ENCODE data around the gene FGFR3. TPM values are rescaled to one million over a fixed set of nuclear protein-coding genes. Genes with fewer than 3 reads are reported as not detected.
"Not testable (repeated sequence)": the region's sequence is repeated elsewhere in the genome, so short reads cannot be mapped to it uniquely, and the experiment has no call there.

Gene FGFR3
- total RNA-seq, 1 donor from 2014 or later, result 0.64 TPM

DNA sequence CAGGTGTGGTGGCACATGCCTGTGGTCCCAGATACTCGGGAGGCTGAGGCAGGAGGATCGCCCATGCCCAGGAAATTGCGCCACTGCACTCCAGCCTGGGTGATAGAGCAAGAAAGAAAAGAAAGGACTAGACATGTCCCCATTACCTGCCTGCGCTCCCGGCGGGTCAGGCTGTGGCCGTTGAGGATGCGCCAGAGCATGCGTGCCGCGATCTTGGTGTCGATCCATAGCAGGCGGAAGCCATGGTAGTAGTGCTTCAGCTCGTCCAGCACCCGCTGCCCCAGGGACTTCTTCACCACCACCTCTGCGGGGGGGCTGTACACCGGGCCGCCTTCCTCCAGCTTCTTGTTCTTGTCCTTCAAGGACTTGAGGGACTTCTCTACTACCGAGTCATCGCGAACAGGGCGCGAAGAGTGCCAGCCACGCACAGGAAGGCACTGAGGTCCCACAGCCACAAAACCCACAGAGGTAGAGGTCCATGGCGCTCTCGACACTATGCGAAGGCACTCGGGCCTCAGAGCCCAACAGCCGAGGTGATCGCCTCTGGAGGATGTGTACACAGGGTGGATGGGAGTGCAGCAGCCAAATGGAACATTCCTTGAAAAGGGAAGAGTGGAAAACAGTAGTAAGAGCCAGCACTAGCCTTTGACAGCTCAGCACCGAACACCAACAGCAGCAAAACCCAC lies 48.3 kb downstream of the FGFR3 start:
- no peak for DNase-seq (ENCODE audit: low read depth in 2 of 2)

DNA sequence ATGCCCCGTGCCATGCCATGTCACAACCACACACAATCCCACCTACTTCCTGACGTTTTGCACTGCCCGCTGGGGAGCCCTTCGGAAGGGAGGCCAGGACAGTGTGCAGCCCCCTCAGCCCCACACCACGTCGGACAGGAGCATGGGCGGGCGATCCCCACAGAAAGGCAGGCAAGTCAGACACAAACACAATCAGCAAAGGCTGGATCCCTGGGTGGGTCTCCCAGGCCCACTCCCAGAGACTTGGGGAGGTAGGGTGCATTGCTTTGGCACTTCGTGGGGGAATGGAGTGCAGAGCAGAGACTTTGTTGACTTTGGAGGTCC lies 48.8 kb downstream of the FGFR3 start:
- DNase-seq (ENCODE audit: low read depth in 2 of 2), result no peak

DNA sequence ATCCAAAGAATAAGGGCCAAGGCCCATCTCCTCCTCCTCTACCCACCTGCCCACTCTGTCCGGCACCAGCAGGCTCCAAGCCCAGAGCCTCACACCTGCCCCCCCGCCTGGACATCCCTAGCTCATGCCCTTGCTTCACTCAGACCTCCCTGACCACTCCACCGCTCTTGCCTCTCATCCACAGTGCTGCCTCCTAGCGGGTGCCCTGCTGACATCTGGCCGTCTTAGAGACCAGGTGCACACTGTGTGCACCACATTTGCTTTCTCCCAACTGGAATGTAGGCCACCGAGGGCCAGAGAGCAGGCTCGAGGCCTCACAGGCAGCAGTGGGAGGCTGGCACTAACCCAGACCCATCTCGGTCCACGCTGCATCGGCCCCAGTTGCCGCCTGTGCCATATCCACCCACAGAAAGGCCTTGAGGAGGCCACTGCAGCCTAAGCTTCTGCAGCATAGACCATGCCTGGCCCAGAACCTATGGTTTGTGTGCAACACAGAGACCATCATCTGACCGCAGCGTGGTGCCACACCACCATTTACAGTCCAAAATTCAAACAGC lies 49.3 kb downstream of the FGFR3 start:
- no peak for DNase-seq (ENCODE audit: low read depth in 2 of 2)

DNA sequence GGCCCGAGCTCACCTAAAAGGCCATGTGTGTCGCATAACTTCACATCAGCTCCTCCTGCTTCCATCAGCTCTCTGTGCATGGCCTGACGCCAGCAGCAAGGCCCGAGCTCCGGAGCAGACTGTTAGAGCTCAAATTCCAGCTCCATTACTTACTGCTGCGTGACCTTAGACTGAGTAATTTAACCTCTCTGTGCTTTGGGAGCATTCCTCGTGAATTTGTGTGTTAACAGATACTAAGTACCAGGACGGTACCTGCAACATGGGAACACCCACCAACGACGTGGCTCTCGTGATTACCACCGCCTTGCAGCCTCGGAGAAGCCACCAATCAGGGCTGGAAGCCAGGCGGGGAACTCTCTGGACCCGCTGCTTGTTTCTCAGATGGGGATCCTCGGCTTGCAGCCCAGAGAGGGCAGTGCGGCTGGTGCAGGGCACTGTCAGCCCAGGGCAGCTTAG lies 49.9 kb downstream of the FGFR3 start:
- DNase-seq (ENCODE audit: low read depth in 2 of 2), result peak in 1 of 2 donors; percentile 54

DNA sequence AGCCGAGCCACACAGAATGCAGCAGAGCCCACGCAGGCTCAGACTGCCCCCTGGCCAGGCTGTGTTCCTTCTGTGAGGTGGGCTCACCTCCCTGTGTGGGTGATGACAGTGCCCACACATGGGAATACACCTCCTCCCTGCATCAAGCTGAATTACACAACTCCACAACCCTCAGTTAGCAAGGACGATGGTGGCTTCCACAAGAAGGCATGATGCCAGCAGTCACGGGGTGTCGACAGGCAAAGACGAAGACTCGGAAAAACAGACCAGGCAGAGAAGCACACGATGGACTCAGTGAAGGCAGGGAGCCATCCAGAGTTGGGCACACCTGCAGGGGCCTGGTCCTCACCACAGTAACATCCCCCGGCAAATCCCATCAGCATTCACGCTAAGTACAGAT lies 50.8 kb downstream of the FGFR3 start:
- DNase-seq (ENCODE audit: low read depth in 2 of 2), result no peak

DNA sequence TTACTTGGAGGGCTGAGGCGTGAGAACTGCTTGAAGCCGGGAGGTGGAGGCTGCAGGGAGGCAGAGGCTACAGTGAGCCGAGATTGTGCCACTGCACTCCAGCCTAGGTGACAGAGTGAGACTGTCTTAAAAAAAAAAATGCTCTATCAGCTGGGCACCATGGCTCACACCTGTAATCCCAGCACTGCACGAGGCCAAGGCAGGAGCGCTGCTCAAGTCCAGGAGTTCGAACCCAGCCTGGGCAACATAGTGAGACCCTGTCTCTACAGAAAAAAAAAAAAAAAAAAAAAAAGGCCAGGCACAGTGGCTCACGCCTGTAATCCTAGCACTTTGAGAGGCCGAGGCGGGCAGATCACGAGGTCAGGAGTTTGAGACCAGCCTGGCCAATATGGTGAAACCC lies 51.5 kb downstream of the FGFR3 start:
- DNase-seq (ENCODE audit: low read depth in 2 of 2), result not testable (repeated sequence)

DNA sequence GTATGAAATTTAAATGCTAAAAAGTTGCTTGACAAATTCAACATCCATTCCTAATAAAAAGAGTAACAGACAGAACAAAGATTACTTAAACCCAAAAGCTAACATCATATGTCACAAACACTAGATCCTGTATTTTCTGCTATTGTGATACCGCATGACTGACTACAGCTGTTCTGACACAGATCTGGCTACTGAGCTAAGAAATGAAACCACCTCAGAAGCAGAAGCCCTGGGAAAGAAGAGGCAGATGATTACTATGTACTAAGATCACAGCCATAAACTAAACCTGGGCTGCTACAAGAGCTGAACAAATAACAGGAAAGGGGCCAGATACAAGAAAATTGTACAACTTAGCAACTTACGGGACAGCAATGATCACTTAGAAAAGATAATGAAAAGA lies 53.5 kb downstream of the FGFR3 start:
- no peak for DNase-seq (ENCODE audit: low read depth in 2 of 2)

DNA sequence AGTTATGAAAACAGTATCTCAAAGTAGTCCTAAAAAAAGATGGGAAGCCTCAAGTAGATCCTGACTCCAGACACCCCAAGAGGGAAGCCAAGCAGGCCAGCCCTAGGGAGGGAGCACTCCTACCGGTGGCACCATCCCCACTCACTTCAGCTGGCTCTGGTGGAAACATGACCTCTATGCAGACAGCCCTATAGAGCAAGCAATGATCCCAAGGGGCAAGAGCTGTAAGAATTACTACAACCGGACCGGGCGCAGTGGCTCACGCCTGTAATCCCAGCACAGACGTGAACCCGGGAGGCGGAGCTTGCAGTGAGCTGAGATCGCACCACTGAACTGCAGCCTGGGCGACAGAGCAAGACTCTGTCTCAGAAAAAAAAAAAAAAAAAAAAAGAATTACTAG lies 57.2 kb downstream of the FGFR3 start:
- DNase-seq (ENCODE audit: low read depth in 2 of 2), result no peak

DNA sequence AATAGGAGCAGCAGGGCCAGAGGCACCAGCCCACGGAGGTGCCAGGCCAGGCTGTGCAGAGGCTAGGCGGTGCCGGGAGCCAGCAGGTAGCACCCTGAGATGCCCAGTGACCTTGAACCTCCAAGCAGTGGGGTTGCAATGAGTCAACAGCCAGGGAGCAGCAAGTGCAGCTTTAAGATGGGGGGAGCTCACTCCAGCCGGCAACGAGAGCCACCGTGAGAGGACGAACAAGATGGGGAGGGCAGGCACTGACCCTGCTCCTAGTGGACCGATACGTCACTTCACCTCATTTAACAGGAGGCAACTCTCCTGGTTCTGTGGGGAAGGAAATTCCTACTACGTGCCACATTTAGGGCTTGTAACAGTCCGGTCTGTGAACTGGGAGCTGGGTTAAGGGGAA lies 58.1 kb downstream of the FGFR3 start:
- no peak for DNase-seq (ENCODE audit: low read depth in 2 of 2)

DNA sequence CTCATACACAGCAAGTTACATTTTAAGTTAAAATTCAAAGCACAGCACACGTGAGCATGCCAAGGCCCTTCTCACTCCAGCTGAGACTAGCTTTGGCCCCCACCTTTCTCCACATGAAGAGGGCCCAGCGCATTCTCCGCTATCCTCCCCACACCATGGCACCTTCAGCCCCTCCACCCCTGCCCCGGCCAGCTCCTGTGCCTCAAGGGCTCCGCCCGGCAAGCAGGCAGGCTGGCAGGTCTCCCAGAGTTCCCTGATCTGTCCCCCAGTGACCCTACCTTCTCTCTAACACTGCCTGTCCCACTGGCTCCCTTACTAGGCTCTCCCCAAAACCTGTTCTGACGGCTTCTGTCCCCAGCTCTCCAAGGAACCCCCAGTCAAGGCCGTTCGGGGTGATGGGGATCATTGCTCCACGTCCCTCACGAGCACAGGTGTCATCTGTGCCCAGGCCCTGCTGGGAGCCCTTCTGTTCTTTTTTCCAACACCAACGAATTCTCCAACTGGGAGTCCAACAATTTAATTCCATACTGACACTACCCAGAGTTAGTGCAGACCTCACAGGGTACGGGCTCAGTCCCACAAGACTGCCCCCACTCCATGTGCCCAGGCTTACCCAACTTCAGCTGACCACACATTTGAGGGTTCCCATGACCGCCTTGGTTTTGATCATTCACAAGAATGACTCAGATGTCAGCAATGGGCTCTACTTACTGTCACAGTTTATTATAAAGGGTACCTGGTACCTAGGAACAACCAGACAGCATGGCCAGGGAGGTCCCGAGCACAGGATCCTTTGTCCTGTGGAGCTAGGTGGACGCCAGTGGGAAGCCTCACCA lies 58.7 kb downstream of the FGFR3 start:
- no peak for DNase-seq (ENCODE audit: low read depth in 2 of 2)

DNA sequence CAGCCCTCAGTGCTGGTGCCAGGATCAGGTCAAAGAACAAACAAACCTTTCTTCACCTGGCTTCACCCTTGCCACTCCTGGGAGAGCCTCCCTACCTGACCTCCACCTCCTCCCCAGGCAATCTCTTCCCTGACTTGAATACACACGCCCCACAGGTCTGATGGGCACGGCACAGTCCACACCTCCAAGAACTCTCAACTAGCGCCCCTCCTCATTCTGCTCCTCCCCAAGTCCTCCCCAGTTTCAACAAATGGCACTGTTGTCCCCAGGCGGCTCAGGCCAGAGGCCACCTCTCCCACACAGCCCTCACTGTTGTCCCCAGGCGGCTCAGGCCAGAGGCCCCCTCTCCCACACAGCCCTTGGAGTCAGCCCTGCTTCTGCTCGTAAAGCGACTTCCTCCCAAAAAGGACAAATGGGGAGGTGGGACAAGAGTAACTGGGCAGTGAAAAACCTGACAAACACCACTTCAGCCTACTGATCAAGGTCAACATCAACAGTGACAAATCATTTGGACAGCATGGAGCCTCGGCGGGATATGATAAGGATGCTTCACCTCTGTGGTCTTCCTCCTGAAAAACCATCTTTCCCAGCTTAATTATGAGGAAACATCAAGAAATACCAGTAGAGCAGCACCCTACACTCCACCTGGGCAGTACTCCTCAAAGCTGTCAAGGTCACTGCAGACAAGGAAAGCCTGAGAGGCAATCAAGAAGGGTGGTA lies 60.0 kb downstream of the FGFR3 start:
- no peak for DNase-seq (ENCODE audit: low read depth in 2 of 2)

DNA sequence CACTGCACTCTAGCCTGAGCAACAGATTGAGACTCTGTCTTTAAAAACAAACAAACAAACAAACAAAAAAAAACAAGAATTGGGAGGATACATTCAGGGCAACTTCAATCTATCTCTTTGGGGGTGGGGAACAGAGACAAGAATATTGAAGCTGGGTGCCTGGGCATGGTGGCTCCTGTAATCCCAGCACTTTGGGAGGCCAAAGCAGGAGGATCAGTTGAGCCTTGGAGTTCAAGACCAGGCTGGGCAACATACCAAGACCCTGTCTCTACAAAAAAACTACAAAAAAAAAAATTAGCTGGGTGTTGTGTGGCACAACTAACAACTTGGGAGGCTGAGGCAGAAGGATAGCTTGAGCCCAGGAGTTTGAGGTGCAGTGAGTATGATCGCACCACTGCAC lies 61.7 kb downstream of the FGFR3 start:
- no peak for DNase-seq (ENCODE audit: low read depth in 2 of 2)

DNA sequence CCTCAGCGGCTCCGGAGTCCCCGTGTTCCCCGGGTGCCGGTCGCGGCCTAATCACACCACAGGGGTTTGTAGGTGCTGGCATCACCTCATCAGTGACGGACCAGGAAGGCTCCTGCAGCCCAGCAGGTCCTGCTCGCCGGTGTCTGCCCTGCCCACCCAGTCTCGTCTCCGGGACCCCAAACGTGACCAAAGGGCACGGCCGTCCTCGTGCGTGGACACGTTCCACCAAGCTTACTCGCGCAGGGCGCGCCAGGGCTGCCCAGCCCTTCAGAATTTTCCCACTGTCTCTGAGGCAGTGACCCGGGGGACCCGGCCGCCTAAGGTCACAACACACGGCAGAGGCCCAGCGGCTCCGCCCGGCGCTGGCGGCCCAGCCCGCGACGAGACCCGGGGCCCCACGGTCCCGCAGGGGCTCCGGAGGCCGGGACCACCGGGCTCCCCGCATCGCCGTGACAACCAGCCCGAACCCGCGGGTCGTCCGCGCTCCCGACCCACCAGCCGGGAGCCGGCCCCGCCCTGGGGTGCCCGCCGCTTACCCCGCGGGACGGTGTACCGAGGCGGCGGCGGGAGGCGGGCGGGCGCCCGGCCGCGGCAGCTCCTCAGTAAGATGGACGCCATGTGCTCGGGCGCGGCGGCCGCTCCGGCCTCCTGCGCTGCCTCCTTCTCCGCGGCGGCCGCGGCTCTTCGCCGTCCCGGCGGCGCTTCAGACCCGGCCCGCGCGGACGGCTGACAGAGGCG lies 62.4 kb downstream of the FGFR3 start:
- peak in 1 of 2 donors; percentile 18 for DNase-seq (ENCODE audit: low read depth in 2 of 2)

DNA sequence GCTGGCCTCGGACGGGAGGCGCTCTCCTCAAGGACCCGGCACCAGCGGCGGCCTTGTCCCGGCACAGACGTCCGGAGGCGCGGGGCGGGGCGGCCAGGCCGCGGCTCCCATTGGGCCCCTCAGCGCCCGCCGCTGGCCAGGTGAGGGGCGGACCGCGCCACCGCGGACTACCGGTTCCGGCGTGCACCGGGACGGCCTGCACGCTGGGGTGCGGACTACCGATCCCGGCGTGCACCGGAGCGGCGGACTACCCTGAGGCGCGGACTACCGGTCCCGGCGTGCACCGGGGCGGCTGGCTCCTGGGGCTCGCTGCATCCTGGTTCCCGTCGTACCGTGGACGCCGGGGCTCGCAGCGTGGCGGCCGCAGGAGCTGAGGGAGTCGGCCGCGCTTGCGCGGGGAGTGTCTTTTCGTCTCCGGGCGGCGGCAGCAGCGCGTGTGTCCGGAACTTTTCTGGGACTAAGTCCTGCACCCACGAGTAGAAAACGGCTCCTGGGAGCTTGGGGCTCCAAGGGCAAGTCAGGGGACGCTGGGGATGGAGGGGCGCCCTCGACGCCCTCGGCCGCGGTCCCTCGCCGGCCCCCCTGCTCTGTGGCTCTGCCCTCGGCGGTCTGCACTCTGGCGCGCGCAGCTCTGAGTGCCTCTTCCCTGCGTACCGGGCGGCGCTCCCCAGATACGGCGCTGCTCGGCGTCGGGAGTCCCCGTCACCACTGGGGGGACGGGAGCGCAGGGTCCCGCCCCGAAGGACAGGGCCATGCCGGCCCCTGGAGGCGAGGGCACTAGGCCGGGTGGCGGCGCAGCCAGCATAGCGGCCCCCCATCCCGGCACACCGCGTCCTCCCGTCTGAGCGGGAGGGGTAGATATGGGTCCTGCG lies 63.2 kb downstream of the FGFR3 start, which contains the start of gene LETM1:
Gene LETM1 (minus strand): TSS at position 86 of the 872 bp plus-strand sequence. CDS start 206 bp downstream, outside the sequence.
- peak; percentile 82 to 95 for DNase-seq (ENCODE audit: low read depth in 2 of 2)

DNA sequence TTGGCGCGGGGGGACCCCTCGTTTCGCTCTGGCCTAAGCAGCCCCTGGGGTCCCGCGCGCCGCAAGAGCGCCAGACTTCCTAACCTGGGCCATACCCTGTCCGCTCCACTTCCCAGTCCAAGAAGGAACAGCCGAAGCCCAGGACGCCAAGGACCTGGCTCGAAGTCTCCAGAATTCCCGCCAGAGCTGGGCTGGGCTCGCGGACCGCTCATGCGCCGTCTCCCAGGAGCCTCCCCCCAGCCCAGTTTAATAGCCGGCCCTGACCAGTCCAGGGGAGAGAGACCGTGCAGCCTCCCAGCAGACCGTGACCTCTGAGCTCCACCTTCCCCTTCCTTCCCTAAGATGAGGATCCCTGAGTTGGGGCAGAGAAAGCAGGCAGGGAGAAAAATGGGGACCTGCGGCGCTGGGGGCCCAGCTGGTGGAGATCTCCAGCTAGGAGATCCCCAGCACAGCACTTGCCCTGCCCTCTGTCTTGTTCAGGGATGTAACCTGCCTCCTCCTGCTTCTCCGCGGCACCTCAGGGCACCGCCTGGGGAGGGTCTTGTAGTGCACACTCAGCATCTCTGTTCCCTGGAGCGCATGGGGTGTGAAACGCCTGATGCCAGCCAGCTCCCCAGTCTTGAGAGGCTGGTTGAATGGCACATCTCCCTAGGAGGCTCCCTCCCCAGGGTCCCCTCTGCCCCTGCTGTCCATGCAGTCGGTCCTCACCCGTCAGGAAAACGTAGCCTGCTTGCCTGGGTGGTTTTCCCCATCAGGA lies 64.0 kb downstream of the FGFR3 start:
- DNase-seq (ENCODE audit: low read depth in 2 of 2), result peak in 1 of 2 donors; percentile 21

DNA sequence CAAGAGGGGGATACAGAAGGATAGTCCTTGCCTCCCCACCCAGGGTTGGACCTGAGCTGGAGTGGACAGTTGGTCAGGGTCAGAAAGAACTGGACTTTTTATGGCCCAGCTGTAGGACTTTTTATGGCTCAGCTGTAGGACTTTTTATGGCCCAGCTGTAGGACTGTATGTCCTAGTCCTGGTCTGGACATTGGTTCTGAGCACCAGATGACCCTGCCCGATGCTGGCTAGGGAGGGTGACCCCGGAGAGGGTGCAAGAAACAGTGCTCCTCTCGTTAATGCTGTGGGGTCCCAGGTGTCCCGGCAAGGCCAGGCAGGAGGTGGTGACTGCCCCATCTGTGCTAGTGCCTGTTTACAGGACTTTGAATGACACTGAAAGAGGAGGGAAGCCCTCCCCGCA lies 64.8 kb downstream of the FGFR3 start:
- no peak for DNase-seq (ENCODE audit: low read depth in 2 of 2)

Data from dermis microvascular lymphatic vessel endothelial cell (primary cell).